Measurements from ENCODE around the gene C1QTNF8. TPM values are rescaled to one million over a fixed set of nuclear protein-coding genes. Genes with fewer than 3 reads are reported as not detected.

Gene C1QTNF8
- total RNA-seq, 1 donor from 2014 or later = not detected

DNA sequence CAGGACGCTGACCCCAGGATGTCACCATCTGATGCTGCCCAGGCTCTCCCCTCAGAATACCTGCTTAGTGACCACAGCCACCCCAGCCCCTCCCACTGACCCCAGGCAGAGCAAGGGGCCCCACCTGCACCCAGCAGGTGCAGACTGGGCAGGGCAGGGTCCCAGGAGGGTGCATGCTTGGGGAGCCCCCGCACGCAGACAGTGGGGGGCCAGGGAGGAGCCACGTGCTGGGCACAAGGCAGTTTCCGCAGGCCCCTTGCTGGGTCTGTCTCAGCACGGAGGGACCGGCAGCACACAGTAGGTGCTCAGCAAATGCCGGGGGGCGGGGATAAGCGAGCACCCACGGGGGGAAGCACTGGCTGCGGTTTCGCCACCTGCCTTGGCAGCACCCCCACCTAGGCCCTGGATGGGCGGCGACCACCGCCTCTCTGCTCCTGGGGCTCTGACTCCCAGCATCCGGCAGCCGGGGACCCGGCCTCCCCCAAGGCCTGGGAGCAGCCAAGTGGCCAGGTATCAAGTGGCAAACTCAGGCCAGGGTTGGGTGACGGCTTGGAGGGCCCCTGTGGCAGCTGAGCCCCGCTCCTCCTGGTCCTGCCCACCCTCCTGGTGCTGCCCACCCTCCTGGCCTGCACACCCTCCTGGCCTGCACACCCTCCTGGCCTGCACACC, 42.2 kb downstream of the C1QTNF8 start:
- no peak overlapping the region for H3K4me3 Mint-ChIP-seq (ENCODE audit: unreplicated experiment)
- no peak overlapping the region for H3K27ac Mint-ChIP-seq (ENCODE audit: unreplicated experiment)
- peaks cover 2% of the 10 kb centered on the region for H3K27me3 Mint-ChIP-seq (ENCODE audit: unreplicated experiment)
- H3K9me3 Mint-ChIP-seq (ENCODE audit: unreplicated experiment) = peaks cover 2% of the 10 kb centered on the region
- H3K36me3 Mint-ChIP-seq (ENCODE audit: unreplicated experiment) = no peaks in the 10 kb centered on the region
- H3K4me1 Mint-ChIP-seq (ENCODE audit: low read depth, unreplicated experiment) = no peaks in the 10 kb centered on the region
- no peak for DNase-seq
- TF ChIP-seq, protein P1, sequence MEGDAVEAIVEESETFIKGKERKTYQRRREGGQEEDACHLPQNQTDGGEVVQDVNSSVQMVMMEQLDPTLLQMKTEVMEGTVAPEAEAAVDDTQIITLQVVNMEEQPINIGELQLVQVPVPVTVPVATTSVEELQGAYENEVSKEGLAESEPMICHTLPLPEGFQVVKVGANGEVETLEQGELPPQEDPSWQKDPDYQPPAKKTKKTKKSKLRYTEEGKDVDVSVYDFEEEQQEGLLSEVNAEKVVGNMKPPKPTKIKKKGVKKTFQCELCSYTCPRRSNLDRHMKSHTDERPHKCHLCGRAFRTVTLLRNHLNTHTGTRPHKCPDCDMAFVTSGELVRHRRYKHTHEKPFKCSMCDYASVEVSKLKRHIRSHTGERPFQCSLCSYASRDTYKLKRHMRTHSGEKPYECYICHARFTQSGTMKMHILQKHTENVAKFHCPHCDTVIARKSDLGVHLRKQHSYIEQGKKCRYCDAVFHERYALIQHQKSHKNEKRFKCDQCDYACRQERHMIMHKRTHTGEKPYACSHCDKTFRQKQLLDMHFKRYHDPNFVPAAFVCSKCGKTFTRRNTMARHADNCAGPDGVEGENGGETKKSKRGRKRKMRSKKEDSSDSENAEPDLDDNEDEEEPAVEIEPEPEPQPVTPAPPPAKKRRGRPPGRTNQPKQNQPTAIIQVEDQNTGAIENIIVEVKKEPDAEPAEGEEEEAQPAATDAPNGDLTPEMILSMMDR (IDR thresholded peaks at IDR 0.05; ENCODE audit: partially characterized antibody, unreplicated experiment) = no peak

DNA sequence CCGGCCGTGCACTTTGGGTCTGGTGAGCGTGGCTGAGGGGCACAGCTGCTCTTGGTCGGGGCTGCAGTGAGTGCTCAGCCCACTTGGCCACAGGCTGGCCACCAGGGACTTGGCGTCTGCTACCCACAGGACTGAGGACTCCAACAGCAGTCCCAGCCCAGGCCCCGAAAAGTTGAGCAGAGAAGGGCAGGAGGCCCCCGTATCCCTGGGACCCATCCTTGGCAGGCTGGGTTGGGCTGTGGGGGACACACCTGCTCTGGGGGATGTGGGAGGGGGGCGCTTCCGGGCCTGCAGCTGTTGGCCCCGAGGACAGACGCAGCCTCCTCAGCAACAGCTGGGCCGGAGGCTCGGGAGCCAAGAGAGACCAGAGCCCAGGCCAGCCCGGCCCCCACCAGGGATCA, 42.9 kb downstream of the C1QTNF8 start:
- peaks cover 2% of the 10 kb centered on the region for H3K9me3 Mint-ChIP-seq (ENCODE audit: unreplicated experiment)
- H3K36me3 Mint-ChIP-seq (ENCODE audit: unreplicated experiment) = no peaks in the 10 kb centered on the region

DNA sequence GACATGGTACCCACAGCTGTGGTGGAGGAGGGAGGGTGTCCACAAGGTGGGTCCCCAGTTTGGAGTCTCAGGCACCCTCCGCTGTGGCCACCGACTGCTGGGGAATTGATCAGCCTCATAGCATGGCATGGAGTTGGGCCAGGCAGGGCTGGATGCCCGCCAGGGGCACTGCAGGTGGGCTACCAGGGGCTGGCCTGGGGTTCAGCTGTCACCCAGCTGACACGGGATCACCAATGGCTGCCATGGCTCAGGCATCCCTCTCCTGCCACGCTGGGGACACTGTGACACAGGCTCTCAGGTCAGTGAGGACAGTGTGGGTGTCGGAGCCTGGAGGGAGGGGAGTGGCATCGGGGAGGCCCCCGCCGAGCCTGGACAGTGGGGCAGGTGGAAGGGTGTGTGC, 43.3 kb downstream of the C1QTNF8 start:
- Mint-ChIP-seq H3K9me3 (ENCODE audit: unreplicated experiment) (peaks cover 2% of the 10 kb centered on the region), H3K27me3 (ENCODE audit: unreplicated experiment) (peaks cover 2% of the 10 kb centered on the region), H3K36me3 (ENCODE audit: unreplicated experiment) (no peaks in the 10 kb centered on the region), H3K4me3 (ENCODE audit: unreplicated experiment) (no peak overlapping the region), H3K27ac (ENCODE audit: unreplicated experiment) (no peak overlapping the region), H3K4me1 (ENCODE audit: low read depth, unreplicated experiment) (no peaks in the 10 kb centered on the region)
- TF ChIP-seq, protein P1 (IDR thresholded peaks at IDR 0.05; ENCODE audit: partially characterized antibody, unreplicated experiment) = no peak
- no peak for DNase-seq

More for the DNA sequence above, 42.9 kb downstream of the C1QTNF8 start:
- DNase-seq = no peak
- peaks cover 2% of the 10 kb centered on the region for H3K27me3 Mint-ChIP-seq (ENCODE audit: unreplicated experiment)
- no peak overlapping the region for H3K4me3 Mint-ChIP-seq (ENCODE audit: unreplicated experiment)
- no peaks in the 10 kb centered on the region for H3K4me1 Mint-ChIP-seq (ENCODE audit: low read depth, unreplicated experiment)
- TF ChIP-seq, protein P1 (IDR thresholded peaks at IDR 0.05; ENCODE audit: partially characterized antibody, unreplicated experiment) = no peak
- H3K27ac Mint-ChIP-seq (ENCODE audit: unreplicated experiment) = no peak overlapping the region

DNA sequence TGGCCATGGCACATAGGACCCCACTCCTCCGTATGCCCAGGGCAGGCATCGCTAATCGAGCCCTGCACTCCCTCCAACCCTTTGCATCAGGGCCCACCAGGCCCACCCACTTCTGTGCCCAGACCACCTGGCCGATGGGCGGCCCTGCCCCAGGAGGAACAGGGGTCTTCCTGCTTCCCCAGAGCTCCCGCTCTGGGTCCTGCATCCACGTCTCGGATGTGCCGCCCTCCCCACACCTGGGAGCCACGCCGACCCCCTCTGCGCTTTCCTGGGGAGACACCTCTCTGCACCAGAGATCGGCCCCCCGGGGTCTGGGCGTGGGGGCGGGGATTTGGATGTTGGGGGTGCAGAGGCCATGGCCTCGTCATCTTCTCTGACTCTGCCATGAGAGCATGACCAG, 44.6 kb downstream of the C1QTNF8 start:
- Mint-ChIP-seq H3K27me3 (ENCODE audit: unreplicated experiment) (peaks cover 2% of the 10 kb centered on the region), H3K9me3 (ENCODE audit: unreplicated experiment) (peaks cover 2% of the 10 kb centered on the region), H3K36me3 (ENCODE audit: unreplicated experiment) (no peaks in the 10 kb centered on the region), H3K4me1 (ENCODE audit: low read depth, unreplicated experiment) (no peaks in the 10 kb centered on the region), H3K4me3 (ENCODE audit: unreplicated experiment) (no peak overlapping the region), H3K27ac (ENCODE audit: unreplicated experiment) (no peak overlapping the region)
- TF ChIP-seq, protein P1 (IDR thresholded peaks at IDR 0.05; ENCODE audit: partially characterized antibody, unreplicated experiment) = no peak
- no peak for DNase-seq

DNA sequence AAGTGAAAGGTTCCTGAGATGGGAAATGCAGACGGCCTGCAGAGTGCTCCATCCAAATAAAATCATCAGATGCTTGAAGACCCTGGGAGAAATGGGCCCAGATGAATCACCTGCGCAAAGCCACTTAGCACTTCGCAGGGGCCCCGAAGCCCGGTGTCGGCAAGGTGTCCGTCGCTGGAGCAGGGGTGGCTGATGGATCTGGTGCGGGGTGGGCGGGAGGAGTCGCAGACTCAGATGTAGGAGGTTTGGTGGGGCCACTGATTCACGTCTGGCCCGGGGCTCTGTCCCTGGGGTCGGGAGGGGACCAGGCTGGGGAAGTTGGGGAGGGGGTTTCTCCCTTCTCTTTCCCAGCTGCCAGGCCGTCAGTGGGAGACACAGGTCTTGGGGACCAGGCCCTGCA, 45.1 kb downstream of the C1QTNF8 start:
- Mint-ChIP-seq H3K36me3 (ENCODE audit: unreplicated experiment) (no peaks in the 10 kb centered on the region), H3K9me3 (ENCODE audit: unreplicated experiment) (peaks cover 2% of the 10 kb centered on the region), H3K4me3 (ENCODE audit: unreplicated experiment) (no peak overlapping the region), H3K27ac (ENCODE audit: unreplicated experiment) (no peak overlapping the region), H3K4me1 (ENCODE audit: low read depth, unreplicated experiment) (no peaks in the 10 kb centered on the region), H3K27me3 (ENCODE audit: unreplicated experiment) (peaks cover 2% of the 10 kb centered on the region)
- DNase-seq = no peak
- TF ChIP-seq, protein P1 (IDR thresholded peaks at IDR 0.05; ENCODE audit: partially characterized antibody, unreplicated experiment) = no peak

Data from glutamatergic neuron (in vitro differentiated cells).